NCI-H2107 treated with DMSO at 0.1 percent for 48 hours (cell line): ENCODE results near the gene YTHDC2.

Experiments
- DNase-seq: peaks from one replicate; lab custom pipeline; 2025; ENCODE audit not compliant: unreplicated experiment; lab: John Stamatoyannopoulos, UW

YTHDC2 gene

GRCh38 chr5:113513384-113514288, at the start of gene YTHDC2:
TSS of gene YTHDC2 (plus strand) at chr5:113513694. CDS start at chr5:113513896, 202 bp downstream.
- peak; percentile 28 for DNase-seq

- no peak for DNase-seq
These were observed 39.3 kb upstream of the YTHDC2 start for GRCh38 chr5:113474100-113474728.

GRCh38 chr5:113478691-113479090, 34.8 kb upstream of the YTHDC2 start:
- DNase-seq, result no peak

GRCh38 chr5:113480243-113480642, 33.3 kb upstream of the YTHDC2 start:
- DNase-seq, result no peak

GRCh38 chr5:113487416-113487780, 26.1 kb upstream of the YTHDC2 start:
- no peak for DNase-seq

- DNase-seq, result no peak
These were observed 25.5 kb upstream of the YTHDC2 start, which contains the start of gene MCC for GRCh38 chr5:113487781-113488644. TSS of gene MCC (minus strand) at chr5:113488453.

GRCh38 chr5:113488645-113489184, 24.8 kb upstream of the YTHDC2 start:
- no peak for DNase-seq

- DNase-seq, result peak; percentile 11
These were observed 24.2 kb upstream of the YTHDC2 start for GRCh38 chr5:113489299-113489698.

- no peak for DNase-seq
These were observed 23.2 kb upstream of the YTHDC2 start for GRCh38 chr5:113490317-113490716.

GRCh38 chr5:113491022-113491421, 22.5 kb upstream of the YTHDC2 start:
- no peak for DNase-seq

- DNase-seq, result no peak
These were observed 20.0 kb upstream of the YTHDC2 start for GRCh38 chr5:113493446-113493845.

- no peak for DNase-seq
These were observed 18.1 kb upstream of the YTHDC2 start for GRCh38 chr5:113495422-113495841.

GRCh38 chr5:113502073-113502472, 11.4 kb upstream of the YTHDC2 start:
- no peak for DNase-seq

- DNase-seq, result no peak
These were observed 10.3 kb upstream of the YTHDC2 start for GRCh38 chr5:113503146-113503545.

GRCh38 chr5:113505181-113505580, 8.3 kb upstream of the YTHDC2 start:
- no peak for DNase-seq

- no peak for DNase-seq
These were observed 5.9 kb upstream of the YTHDC2 start for GRCh38 chr5:113507601-113508000.

GRCh38 chr5:113508756-113509155, 4.7 kb upstream of the YTHDC2 start:
- no peak for DNase-seq

- no peak for DNase-seq
These were observed 2.5 kb upstream of the YTHDC2 start for GRCh38 chr5:113510836-113511451.

GRCh38 chr5:113512341-113512740, 1.2 kb upstream of the YTHDC2 start:
- DNase-seq, result no peak

- no peak for DNase-seq
These were observed 768 bp downstream of the YTHDC2 start for GRCh38 chr5:113514289-113514635.

GRCh38 chr5:113518884-113519283, 5.4 kb downstream of the YTHDC2 start:
- DNase-seq, result no peak
